OCI-LY3 (cell line): ENCODE measurements around the gene CFAP97D2.
"Not testable (repeated sequence)": the region's sequence is repeated elsewhere in the genome, so short reads cannot be mapped to it uniquely, and the experiment has no call there.

ENCODE experiments used
- H2AFZ ChIP-seq: fragments of 200-600, 300-600 bp; shearing (Covaris generic); 2 replicates; pipeline ENCODE4 v1.6.0; 2014; ENCODE audit warnings: antibody characterized with exemption, low read depth, low read length
- H3K27ac ChIP-seq: fragments of 200-600, 300-600 bp; sonication (generic); 2 replicates; pipeline ENCODE4 v1.5.1; 2014; ENCODE audit warnings: mild to moderate bottlenecking, low read length, moderate library complexity, mixed read lengths
- H3K27me3 ChIP-seq: fragments of 200-600, 300-600 bp; sonication (generic); 2 replicates; pipeline ENCODE4 v1.6.1; 2014; ENCODE audit warnings: low read depth, low read length, mixed read lengths
- H3K36me3 ChIP-seq: fragments of 200-600, 300-600 bp; sonication (generic); replicated peaks from 2 replicates; pipeline ENCODE3; 2014; ENCODE audit warnings: low read depth, low read length, mixed read lengths
- H3K4me1 ChIP-seq: fragments of 300-600, 200-600 bp; sonication (generic); 2 replicates; pipeline ENCODE4 v1.6.1; 2014; ENCODE audit warnings: low read length, mixed read lengths
- H3K4me2 ChIP-seq: fragments of 200-600, 300-600 bp; sonication (generic); 2 replicates; pipeline ENCODE4 v1.6.1; 2014; ENCODE audit warnings: low read length, mixed read lengths
- H3K4me3 ChIP-seq: fragments of 300-600, 200-600 bp; sonication (generic); 2 replicates; pipeline ENCODE4 v1.5.1; 2014; ENCODE audit warnings: antibody characterized with exemption, mild to moderate bottlenecking, low read length, moderate library complexity
- H3K79me2 ChIP-seq: fragments of 300-600, 200-600 bp; shearing (Covaris generic); 2 replicates; pipeline ENCODE4 v1.6.1; 2014; ENCODE audit warnings: mild to moderate bottlenecking, low read length, mixed read lengths
- H3K9ac ChIP-seq: fragments of 300-600, 200-600 bp; shearing (Covaris generic); 2 replicates; pipeline ENCODE4 v1.6.0; 2014; ENCODE audit warnings: mild to moderate bottlenecking, low read length, moderate library complexity
- H3K9me3 ChIP-seq: fragments of 200-600, 300-600 bp; shearing (Covaris generic); 2 replicates; pipeline ENCODE4 v1.6.1; 2014; ENCODE audit warnings: low read length, mixed read lengths; ENCODE audit not compliant: insufficient read depth
- H4K20me1 ChIP-seq: fragments of 200-600, 300-600 bp; sonication (generic); 2 replicates; pipeline ENCODE4 v1.6.1; 2016; ENCODE audit warnings: low read length, mixed read lengths; ENCODE audit not compliant: insufficient read depth
- EZH2phosphoT487 ChIP-seq: fragments of 200-600 bp; shearing (Covaris generic); IDR thresholded peaks from 2 replicates; pipeline ENCODE4 v1.6.1; 2018; ENCODE audit warnings: antibody characterized with exemption, mixed run types, low read depth
- TF ChIP-seq, protein P1 (sequence below): fragments of 200-600, 300-600 bp; sonication (generic); IDR thresholded peaks from 2 replicates; pipeline ENCODE4 v1.5.1; 2014; ENCODE audit warnings: antibody characterized with exemption, low read length, low read depth

The CFAP97D2 gene

DNA sequence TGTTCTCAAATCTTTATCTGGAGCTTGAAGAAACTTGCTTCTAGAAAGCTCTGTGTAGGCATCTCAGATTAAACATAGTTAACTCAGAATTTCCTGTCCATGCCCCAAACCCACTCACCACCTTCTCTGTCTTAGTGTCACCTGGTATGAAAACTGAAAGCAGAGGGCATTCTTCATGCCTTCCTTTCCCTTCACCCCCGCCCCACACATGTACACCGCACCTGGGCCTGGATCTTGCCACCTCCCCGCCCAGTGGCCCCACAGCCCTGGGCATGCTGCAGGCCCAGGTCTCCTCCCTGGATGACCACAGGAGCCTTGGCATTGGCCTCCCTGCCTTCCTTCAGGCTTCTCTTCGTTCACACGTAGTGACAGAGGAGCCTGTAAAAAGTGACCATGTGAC is 15.8 kb downstream of the CFAP97D2 start:
- Histone ChIP-seq H3K79me2 (no peaks in the 10 kb centered on the region), H3K27ac (no peak overlapping the region)
- TF ChIP-seq, protein P1, sequence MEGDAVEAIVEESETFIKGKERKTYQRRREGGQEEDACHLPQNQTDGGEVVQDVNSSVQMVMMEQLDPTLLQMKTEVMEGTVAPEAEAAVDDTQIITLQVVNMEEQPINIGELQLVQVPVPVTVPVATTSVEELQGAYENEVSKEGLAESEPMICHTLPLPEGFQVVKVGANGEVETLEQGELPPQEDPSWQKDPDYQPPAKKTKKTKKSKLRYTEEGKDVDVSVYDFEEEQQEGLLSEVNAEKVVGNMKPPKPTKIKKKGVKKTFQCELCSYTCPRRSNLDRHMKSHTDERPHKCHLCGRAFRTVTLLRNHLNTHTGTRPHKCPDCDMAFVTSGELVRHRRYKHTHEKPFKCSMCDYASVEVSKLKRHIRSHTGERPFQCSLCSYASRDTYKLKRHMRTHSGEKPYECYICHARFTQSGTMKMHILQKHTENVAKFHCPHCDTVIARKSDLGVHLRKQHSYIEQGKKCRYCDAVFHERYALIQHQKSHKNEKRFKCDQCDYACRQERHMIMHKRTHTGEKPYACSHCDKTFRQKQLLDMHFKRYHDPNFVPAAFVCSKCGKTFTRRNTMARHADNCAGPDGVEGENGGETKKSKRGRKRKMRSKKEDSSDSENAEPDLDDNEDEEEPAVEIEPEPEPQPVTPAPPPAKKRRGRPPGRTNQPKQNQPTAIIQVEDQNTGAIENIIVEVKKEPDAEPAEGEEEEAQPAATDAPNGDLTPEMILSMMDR, result no peak
- TF ChIP-seq EZH2phosphoT487, result no peak

DNA sequence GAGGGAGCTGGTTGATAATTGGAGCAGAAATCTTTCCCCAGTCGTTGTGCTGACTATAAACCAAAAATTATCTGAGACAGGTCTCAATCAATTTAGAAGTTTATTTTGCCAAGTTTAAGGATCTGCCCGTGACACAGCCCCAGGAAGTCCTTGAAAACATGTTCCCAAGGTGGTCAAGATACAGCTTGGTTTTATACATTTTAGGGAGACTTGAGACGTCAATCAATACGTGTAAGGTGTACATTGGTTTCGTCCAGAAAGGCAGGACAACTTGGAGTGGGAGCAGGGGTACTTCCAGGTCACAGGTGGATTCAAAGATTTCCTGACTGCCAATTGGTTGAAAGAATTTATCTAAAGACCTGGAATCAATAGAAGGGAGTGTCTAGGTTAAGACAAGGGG is 17.6 kb downstream of the CFAP97D2 start:
- no peak for TF ChIP-seq EZH2phosphoT487
- TF ChIP-seq, protein P1, result no peak
- Histone ChIP-seq H3K36me3 (no peaks in the 10 kb centered on the region), H3K27ac (no peak overlapping the region), H4K20me1 (no peaks in the 10 kb centered on the region), H3K4me2 (no peak overlapping the region), H3K27me3 (no peaks in the 10 kb centered on the region), H3K4me1 (no peaks in the 10 kb centered on the region), H3K79me2 (no peaks in the 10 kb centered on the region), H3K9me3 (no peaks in the 10 kb centered on the region), H2AFZ (no peak overlapping the region), H3K9ac (no peak overlapping the region), H3K4me3 (no peak overlapping the region)

More for the DNA sequence above, 15.8 kb downstream of the CFAP97D2 start:
- H4K20me1 ChIP-seq, result no peaks in the 10 kb centered on the region
- no peak overlapping the region for H2AFZ ChIP-seq
- H3K4me3 ChIP-seq, result no peak overlapping the region
- peaks cover 11% of the 10 kb centered on the region; the same call in 1 of the 2 replicates for H3K27me3 ChIP-seq
- H3K9ac ChIP-seq, result no peak overlapping the region
- H3K4me2 ChIP-seq, result no peak overlapping the region
- no peaks in the 10 kb centered on the region for H3K9me3 ChIP-seq
- no peaks in the 10 kb centered on the region for H3K36me3 ChIP-seq
- H3K4me1 ChIP-seq, result no peaks in the 10 kb centered on the region

DNA sequence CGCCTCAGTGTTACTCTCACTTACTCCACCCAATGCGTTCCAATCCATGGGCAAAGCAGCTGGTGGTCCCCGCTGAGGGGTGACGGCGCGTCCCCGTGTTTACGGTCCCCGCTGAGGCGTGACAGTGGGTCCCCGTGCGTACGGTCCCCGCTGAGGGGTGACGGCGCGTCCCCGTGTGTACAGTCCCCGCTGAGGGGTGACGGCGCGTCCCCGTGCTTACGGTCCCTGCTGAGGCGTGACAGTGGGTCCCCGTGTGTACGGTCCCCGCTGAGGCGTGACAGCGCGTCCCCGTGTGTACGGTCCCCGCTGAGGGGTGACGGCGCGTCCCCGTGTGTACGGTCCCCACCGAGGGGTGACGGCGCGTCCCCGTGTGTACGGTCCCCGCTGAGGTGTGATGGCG is 19.5 kb downstream of the CFAP97D2 start:
- no peak overlapping the region for H2AFZ ChIP-seq
- H3K4me1 ChIP-seq, result no peaks in the 10 kb centered on the region
- TF ChIP-seq, protein P1, result no peak
- TF ChIP-seq EZH2phosphoT487, result no peak
- no peak overlapping the region for H3K9ac ChIP-seq
- H3K79me2 ChIP-seq, result no peaks in the 10 kb centered on the region
- peaks cover under 1% of the 10 kb centered on the region; the same call in 1 of the 2 replicates for H3K27me3 ChIP-seq
- H3K36me3 ChIP-seq, result no peaks in the 10 kb centered on the region
- H3K4me3 ChIP-seq, result no peak overlapping the region
- no peak overlapping the region for H3K4me2 ChIP-seq
- no peaks in the 10 kb centered on the region for H4K20me1 ChIP-seq
- H3K9me3 ChIP-seq, result no peaks in the 10 kb centered on the region
- H3K27ac ChIP-seq, result no peak overlapping the region

DNA sequence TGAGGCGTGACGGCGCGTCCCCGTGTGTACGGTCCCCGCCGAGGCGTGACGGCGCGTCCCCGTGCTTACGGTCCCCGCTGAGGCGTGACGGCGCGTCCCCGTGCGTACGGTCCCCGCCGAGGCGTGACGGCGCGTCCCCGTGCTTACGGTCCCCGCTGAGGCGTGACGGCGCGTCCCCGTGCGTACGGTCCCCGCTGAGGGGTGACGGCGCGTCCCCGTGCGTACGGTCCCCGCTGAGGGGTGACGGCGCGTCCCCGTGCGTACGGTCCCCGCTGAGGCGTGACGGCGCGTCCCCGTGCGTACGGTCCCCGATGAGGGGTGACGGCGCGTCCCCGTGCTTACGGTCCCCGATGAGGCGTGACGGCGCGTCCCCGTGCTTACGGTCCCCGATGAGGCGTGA is 20.5 kb downstream of the CFAP97D2 start:
- H3K4me3 ChIP-seq, H2AFZ ChIP-seq, H4K20me1 ChIP-seq, H3K36me3 ChIP-seq, H3K4me2 ChIP-seq, H3K4me1 ChIP-seq, H3K9ac ChIP-seq, H3K27me3 ChIP-seq, H3K9me3 ChIP-seq, H3K79me2 ChIP-seq, H3K27ac ChIP-seq: not testable (repeated sequence)

DNA sequence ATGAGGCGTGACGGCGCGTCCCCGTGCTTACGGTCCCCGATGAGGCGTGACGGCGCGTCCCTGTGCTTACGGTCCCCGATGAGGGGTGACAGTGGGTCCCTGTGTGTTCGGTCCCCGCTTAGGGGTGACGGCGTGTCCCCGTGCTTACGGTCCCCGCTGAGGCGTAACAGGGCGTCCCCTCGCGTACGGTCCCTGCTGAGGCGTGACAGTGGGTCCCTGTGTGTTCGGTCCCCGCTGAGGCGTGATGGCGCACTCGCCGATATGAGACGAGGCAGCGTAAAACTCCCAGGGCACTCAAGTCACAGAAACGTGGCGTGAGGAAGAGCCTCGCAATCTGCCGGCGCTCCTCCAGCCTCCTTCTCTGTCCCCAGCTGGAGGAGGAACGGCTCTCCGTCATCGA is 20.9 kb downstream of the CFAP97D2 start:
- H3K27ac ChIP-seq, result no peak overlapping the region
- H2AFZ ChIP-seq, result no peak overlapping the region

More for the DNA sequence above, 20.9 kb downstream of the CFAP97D2 start:
- H3K4me3 ChIP-seq, result no peak overlapping the region
- TF ChIP-seq EZH2phosphoT487, result no peak
- TF ChIP-seq, protein P1, result no peak
- H3K4me2 ChIP-seq, result no peak overlapping the region
- H3K79me2 ChIP-seq, result no peaks in the 10 kb centered on the region
- H3K4me1 ChIP-seq, result no peaks in the 10 kb centered on the region
- H4K20me1 ChIP-seq, result no peaks in the 10 kb centered on the region
- no peaks in the 10 kb centered on the region for H3K9me3 ChIP-seq
- H3K36me3 ChIP-seq, result no peaks in the 10 kb centered on the region
- H3K9ac ChIP-seq, result no peak overlapping the region
- peaks cover 8% of the 10 kb centered on the region for H3K27me3 ChIP-seq
